HCEC 1CT (cell line): ENCODE data around the gene TGFB1I1.
"Not testable (repeated sequence)": the region's sequence is repeated elsewhere in the genome, so short reads cannot be mapped to it uniquely, and the experiment has no call there.

Experiments used
- DNase-seq: peaks from one replicate; pipeline ENCODE4 v3.0.0-alpha.2; 2017

Gene TGFB1I1

DNA sequence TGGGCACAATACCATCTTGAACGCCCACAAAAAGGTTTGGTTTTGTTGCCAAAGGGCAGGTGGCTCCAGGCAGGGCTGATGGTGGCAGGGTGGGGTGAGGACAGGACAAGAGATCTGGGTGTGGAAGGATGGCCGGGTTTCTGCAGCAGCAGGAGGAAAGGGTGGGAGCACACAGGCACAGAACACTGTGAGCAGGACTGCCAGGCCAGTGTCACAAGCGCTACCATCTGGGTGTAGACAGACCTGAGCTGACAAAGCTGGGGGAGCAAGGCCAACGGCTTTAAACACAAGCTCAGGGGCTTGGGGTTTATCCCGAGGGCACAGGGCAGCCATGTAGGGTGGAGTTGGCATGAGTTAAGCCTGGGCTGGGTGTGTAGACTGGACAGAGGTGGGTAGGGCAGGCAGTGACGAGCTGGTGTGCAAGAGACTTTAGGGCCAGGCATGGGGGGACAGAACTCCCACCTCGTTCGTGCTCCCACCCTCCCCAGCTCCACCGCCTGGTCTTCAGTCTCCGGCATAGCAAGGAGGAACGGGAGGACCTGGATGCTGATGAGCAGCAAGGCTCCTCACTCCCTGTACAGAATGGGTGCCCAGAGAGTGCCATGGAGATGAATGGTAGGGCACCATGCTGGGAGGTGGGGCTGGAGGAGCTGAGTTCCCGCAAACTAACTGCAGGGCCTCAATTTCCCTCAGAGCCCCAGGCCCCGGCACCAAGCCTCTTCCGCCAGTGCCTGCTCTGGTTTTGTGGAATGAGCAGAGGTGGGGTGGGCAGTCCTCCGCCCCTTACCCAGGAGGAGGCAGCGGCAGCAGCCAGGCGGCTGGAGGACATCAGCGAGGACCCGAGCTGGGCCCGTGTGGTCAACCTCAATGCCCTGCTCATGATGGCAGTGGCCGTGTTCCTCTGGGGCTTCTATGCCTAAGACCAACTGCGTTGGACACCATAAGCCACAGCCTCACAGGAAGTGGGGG, 17.9 kb downstream of the TGFB1I1 start:
- no peak for DNase-seq

DNA sequence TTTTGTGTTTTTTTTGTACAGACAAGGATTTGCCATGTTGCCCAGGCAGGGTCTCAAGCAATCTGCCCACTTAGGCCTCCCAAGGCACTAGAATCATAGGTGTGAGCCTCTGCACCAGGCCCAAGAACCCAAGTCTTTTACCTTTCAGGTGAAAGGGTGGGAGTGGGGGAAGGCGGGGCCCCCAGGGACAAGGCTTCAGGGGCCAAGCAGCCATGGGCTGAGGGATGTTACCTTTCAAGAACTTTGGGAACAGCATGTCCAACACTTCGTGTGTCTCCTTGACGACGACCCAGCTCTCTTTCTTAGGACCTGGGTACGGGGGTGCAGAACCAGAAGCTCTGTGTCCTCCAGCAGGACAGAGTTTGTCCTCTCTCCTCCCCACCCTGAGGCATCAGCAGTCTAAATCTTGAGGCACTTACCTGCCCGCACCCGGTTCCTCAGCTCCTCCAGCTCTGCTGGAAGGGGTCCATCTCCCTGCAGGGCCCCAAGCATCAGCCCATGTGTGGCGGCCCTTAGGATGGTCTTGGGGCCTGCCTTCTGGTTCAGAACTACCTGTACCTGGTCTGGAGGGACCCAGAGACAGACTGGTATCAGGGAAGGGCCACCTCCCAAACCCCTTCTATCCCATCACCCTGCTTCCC, 19.9 kb downstream of the TGFB1I1 start:
- no peak for DNase-seq

DNA sequence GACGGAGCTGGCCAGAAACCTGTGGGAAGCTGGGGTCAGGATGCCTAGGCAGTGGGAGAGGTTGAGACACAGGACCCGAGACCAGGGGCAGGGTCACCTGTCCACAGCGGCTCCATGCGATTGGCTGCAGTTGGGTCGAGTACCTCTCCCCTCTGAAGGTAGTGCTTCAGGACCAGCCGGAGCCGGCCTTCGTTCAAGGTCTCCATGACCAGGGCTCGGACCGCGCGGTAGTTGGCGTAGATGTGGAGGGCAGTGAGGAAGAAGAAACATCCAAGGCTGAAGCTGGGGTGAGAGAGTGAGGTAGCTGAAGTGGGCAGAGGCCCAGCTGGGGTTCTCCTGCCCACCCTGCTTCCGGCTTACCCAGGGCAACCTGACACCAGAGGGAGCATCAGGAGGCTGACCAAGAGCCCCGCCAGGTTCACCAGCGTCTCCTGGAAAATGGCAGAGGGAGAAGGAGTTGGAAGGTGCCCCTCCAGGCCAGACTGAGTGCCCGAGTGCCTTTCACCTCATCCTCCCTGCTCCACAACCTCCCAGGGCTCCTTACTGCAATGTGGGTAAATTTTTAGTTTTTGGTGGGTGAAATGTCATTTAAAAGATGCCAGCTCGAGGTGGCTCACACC, 21.7 kb downstream of the TGFB1I1 start:
- no peak for DNase-seq

DNA sequence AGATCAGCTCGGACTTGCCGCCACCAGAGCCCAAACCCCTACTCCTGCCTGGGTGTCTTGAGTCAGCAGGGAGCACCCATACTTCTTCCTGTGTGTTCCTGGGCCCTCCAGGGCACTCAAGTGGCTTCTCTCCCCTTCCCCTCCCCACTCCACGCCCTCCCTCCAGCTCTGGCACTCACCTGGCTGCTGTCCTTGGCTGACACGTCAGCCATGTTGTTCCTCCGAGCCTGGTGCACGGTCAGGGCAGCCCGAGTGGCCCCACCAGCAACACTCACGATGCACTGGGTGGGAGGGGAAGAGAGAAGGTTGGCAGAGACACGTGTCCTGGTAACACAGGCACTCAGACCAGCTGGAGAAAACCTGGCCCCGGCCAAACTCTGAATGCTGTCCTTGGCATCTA, 24.7 kb downstream of the TGFB1I1 start:
- no peak for DNase-seq

DNA sequence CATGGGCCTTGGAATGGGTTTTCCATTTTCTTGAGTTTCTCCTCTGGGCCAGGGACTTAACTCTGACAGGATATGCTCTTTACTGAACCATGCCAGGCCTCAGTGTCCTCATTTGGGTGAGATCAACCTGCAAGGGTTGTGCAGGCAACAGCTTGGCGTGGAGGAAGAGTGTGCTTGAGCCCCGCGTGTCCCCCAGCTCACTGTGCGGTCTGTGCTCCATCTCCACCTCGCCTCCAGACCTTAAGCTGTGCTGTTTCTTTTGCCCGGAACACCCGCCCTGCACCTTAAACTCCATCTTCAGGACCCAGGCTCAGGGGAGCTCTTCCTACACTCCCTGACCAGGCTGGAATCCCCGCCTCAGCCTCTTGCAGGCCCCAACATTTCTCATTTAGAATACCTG, 26.5 kb downstream of the TGFB1I1 start:
- DNase-seq: no peak

DNA sequence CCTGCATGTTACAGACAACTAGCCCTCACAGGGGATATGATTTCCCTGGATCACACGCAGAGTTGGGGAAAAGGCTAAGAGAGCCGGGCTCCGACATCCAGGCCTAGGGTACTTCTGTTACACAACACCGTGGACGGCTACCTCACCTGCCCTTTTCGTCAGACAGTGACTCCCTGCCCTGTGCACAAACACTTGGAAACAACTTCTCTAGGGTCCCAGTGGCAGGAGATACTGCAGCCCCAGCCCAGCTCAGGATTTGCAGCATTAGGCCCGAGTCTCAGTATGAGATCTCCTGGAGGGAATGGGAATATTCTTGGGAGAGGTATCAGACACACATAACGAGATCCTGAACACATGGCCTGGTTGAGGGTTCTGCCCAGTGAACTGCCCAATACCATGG, 28.0 kb downstream of the TGFB1I1 start:
- no peak for DNase-seq

DNA sequence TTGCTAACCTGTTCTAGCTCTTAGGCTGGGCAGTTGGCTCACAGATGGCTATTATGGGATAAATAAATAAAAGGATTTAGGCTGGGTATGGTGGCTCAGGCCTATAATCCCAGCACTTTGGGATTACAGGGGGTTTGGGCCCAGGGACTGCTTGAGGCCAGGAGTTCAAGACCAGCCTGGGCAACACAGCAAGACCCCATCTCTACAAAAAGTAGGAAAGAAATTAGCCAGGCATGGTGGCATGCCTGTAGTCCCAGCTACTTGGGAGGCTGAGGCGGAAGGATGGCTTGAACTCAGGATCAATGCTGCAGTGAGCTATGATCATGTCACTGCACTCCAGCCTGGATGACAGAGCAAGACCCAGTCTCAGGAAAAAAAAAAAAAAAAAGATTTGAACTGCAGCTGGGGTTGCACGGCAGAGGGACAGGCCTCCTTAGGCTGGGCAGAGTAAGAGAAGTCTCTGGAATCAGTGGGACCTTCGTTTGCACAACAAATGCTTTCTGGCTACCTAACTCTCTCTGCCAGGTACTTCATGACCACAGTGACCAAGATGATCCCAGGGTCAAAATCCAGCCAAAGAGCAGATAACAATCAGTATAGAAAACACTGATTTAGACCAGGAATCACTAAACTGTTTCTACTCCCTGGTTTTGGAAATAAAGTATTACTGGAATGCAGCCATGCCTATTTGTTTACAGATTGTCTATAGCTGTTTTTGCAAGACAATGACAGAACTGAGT, 29.4 kb downstream of the TGFB1I1 start:
- no peak for DNase-seq

DNA sequence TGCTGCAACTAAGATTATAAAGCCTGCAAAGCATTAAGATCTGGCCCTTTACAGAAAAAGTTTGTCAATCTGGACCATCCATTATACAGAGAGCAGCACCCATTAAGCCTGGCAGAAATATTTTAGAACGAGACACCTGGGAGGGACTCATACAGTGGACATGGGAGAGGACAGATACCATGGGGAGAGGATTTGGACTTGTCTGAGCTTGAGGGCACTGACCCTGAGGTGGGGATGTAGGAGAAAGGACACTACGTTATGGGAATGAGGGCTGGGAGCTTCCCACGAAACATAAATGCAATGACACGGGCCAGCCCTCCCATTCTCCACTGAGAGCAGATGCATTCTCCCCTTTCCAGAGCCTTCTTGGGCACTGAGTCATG, 30.0 kb downstream of the TGFB1I1 start:
- no peak for DNase-seq

DNA sequence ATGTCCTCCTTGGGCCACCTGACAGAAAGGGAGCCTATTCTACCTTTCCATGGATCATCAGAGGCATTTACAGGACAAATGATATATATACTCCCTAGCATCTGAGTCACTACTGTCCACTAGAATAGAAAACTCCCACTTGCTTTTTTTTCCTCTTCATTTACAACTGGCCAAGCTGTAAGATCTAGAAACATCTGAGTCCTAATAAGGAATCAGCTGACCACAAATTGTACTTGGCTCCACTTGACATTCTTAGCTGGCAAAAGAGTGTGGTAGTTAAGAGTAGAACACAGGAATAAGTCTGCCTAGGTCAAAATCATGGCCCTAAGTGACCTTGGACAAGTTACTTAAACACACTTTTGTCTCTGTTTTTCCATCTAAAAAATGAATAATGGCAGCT, 31.0 kb downstream of the TGFB1I1 start:
- no peak for DNase-seq

DNA sequence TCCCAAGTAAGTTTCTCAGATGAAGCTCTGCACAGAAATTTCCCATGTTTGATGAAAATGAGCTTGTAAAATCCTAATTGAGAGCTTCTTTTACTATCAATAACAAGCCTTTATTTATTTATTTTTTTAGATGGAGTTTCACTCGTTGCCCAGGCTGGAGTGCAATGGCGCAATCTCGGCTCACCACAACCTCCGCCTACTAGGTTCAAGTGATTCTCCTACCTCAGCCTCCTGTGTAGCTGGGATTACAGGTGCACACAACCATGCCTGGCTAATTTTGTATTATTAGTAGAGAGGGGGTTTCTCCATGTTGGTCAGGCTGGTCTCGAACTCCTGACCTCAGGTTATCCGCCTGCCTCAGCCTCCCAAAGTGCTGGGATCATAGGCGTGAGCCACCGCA, 31.6 kb downstream of the TGFB1I1 start:
- not testable (repeated sequence) for DNase-seq

DNA sequence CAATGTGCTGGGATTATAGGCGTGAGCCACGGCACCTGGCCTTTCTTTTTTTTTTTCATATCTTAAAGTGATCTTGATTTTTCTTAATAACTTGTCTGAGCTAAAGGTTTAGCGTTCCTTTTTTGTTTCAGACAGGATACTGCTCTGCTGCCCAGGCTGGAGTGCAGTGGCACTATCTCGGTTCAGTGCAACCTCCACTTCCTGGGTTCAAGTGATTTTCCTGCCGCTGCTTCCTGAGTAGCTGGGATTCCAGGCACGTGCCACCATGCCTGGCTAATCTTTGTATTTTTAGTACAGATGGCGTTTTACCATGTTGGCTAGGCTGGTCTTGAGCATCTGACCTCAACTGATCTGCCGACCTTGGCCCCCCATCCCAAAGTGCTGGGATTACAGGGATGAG, 32.2 kb downstream of the TGFB1I1 start:
- DNase-seq: no peak

DNA sequence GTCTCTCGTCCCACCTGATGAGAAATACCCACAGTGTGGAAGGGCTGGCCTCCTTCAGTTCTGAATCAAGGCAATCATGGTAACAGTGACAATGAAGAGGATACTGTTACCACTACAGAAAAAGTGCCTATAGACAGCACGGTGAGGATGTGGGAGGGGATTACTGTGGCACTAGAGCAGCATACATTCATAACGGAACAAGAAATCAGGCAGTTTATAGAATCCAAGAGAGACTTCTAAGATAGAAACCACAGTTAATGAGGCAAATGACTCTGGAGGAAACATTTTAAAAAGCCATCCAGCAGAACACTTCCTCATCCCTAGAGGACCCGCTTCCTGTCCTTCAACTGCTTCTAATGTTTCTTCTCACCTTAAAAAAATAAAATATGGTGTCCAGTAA, 33.5 kb downstream of the TGFB1I1 start:
- no peak for DNase-seq

DNA sequence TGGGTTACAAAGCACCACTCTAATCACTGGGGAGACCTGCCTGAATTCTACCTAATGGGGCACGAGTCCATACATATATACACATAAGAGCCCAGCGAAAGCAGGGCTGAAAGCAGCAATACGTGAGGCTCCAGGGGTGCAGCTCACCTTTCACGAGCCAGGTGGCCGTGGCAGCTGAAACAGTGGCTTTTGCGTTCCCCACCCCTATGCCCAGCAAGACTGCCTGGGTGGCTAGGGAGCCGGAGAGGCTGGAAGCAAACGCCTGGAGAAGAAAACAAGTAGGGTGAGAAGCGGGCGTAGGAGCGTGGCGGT, 35.6 kb downstream of the TGFB1I1 start:
- no peak for DNase-seq

DNA sequence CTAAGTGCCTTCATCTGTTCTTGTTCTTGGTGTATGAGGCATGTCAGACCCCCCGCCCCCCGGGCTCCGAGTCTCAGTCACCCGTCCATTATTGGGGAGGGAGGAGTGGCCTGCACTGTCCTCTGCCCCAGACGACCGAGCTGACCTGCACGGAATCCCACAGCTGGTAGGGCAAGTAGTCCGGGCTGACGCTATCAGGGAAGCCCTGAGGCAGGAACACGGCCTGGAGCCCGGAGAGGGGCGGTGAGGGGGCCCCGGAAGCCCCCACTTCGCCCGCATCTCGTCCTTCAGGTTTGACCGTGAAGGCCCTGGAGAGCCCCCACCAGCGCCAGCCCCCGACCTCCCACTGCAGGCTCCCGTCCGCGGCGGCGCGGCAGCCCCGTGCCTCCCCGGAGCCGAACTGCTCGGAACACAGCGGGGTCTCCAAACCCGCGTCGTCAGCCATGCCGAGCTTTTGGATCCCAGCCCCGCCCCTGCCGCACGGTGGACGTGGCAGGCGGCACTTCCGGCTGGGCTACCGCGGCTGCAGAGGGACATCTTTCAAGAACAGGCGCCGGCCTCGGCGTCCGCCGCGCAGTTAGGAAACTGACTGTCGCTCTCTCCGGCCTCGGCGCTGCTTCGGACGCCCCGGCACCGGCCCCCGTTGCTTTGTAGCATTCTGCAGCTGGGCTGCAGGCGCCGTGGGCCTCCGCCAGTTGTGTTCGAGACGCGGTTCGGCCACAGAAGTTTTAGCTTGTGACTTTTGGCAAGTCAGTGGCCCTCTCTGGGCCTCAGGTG, 36.2 kb downstream of the TGFB1I1 start, which contains the start of gene RUSF1:
Gene RUSF1 (minus strand): TSS at position 463 of the 777 bp plus-strand sequence. CDS start 18 bp downstream, at position 445.
- DNase-seq: peak; percentile 84

DNA sequence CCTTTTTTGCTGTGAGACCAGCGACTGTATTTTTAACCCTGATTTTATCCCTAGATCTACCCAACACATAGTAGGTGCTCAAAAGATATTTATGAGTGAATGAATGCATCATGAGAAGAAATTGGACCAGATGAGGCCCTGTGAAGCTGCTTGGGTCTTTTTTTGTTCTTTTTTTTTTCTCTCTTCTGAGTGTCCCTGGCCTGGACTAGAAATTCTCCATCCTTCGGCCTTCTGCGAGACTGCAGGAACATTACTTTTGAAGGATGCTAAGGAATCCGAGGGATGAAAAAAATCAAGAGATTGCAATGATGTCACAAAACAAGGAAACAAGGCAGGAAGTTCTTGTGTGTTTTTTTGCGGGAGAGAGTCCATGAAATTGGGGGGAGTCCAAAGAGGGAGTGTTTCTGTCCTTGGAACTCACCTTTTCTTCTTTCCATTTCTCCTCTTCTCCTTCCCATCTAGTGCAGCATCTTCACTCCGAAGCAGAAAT, 36.8 kb downstream of the TGFB1I1 start:
- peak; percentile 42 for DNase-seq

DNA sequence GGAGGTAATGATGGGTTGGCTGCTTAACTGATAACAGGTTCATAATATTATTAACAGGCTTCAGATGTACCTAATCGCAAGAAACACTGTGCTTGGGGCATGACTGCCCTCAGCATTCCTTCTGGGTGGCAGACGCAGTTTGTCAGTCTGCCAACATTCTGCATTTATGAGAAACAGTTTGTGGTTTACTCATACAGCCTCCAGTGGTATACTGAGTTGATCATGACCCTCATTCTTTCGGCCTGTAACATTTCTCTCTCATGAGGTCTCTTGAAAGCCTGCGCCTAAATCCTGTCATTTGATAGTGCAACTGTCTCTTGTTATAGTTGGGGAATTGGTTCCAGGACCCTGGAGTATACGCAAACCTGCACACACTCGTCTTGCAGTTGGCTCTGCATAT, 41.2 kb downstream of the TGFB1I1 start:
- peak; percentile 39 for DNase-seq

DNA sequence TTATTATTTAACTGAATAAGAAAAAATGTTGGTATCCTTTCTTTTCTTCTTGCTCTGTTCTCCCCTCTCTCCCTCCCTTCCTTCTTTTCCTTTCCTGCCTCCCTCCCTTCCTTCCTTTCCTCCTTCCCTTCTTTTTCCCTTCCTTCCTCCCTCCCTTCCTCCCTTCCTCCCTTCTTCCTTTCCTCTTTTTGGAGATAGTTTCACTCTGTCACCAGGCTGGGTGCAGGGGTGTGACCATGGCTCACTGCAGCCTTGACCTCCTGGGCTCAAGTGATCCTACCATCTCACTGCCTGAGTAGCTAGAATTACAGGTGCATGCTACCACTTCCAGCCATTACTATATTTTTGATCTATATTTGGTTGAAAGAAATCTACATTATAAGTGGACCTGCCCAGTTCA, 41.9 kb downstream of the TGFB1I1 start:
- no peak for DNase-seq

DNA sequence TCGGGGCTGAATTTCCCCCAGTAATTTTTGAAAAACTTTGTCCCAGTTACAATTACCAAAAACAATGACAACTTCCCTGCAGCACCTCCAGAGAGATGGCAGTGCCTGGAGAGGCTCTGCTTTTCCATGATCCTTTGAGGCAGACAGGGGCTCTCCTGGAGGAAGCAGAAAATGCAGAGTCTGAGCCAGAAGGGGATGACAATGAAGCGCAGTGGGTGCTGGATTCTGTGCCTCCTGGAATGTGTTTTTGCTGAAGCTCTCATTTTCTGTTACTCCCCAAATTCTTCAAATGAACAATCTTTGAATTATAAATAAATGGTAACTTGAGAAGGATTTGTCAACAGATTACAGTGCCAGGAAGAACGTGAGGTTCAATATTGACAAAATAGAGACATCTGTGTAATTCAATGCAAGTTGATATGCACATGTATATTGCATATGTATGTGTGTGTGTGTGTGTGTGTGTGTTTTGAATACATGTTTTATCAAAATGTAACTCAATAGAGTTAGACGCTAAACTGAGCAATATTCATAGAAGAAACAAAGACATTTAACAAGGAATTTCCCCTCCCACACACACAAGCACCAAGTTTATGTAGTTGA, 45.9 kb downstream of the TGFB1I1 start:
- no peak for DNase-seq

DNA sequence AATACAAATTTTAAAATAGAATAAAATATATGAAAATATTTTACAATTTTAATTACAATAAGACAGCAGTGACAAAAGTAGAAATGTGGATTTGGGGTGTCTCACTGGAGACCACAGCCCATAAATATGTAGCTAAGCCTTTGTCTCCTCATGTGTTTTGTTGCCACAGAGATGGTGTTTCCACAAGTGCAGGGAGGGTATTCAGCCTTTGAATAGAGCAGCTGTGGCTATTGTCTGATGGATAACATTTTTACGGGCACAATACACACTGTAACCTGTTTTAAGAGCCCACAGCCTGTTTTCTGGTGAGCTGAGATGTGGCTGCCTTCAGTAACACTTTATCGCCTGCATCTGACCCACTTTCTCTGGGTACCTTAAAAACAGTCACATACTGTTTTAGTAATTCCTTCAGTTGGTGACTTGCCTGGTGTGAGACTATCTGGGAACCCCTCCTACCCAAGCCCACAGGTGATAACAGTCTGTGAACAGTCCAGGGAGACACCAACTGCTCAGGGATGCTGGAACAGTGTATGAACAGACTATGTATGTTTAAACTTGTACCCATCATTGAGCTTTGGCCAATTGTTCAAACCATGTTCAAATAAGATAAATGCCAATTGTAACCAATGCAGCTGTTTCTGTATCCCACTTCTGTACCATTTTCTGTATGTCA, 47.9 kb downstream of the TGFB1I1 start:
- DNase-seq: no peak

DNA sequence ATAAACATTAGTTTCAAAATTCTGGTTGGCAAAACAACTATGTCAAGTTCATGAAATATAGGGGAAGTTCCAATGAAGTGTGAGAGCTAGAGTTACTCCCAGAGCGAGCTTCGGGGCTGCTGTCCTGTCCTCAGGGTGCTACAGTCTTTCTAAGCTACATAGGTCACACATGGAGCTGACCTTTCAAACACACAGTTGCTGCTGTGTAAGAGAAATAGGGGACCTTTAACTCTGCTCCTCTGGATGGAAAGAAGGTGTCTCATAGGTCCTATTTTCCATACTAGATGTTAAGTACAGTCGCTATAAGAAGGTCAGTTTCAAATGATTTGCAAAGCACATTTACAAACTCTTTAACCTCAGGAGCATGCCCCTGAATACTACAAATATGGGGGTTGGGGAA, 49.4 kb downstream of the TGFB1I1 start:
- no peak for DNase-seq

DNA sequence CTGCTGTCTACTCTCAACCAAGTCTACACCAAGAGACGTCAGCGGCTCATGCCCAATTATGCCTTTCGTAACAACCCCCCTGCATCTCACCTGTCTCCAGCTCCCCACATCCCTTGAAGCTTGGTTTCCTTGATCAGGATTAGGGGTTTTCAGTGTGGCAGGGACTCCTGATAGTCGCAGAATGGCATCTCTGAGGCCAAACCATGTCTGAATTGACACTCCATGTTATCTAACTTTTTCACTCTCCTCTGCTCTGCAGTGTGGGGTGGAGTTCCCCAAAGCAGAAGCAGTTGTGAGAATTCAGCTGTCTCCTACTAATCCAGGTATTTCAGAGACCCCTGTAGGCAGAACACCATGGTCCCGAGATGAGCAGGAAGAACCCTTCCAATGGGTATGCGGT, 50.1 kb downstream of the TGFB1I1 start:
- DNase-seq: no peak
